Activated CD8-positive, alpha-beta memory T cell treated with anti-CD3 and anti-CD28 coated beads, Interleukin-2, amount 50 U/mL, for 1 hour (primary cell): ENCODE measurements around the gene CDH10.

ENCODE experiments used
- DNase-seq: peaks from one replicate; pipeline ENCODE4 v3.0.0-alpha.2; 2020; ENCODE audit errors: extremely low read depth

CDH10 gene

GRCh38 chr5:24644761-24645160 is at the start of gene CDH10:
TSS of gene CDH10 (minus strand) at chr5:24644978. CDS start at chr5:24593490, 51,488 bp downstream.
- no peak for DNase-seq

GRCh38 chr5:24693609-24694008 is 48.8 kb upstream of the CDH10 start:
- no peak for DNase-seq

GRCh38 chr5:24691074-24691473 is 46.3 kb upstream of the CDH10 start:
- no peak for DNase-seq

- DNase-seq = no peak
These were observed 36.3 kb upstream of the CDH10 start for GRCh38 chr5:24681106-24681505.

GRCh38 chr5:24668050-24668449 is 23.3 kb upstream of the CDH10 start:
- no peak for DNase-seq

- DNase-seq = no peak
These were observed 4.8 kb upstream of the CDH10 start for GRCh38 chr5:24649531-24649930.

- no peak for DNase-seq
These were observed 2.1 kb upstream of the CDH10 start for GRCh38 chr5:24646915-24647314.

- no peak for DNase-seq
These were observed 705 bp upstream of the CDH10 start for GRCh38 chr5:24645483-24645882.

GRCh38 chr5:24643880-24644279 is 898 bp downstream of the CDH10 start:
- no peak for DNase-seq

GRCh38 chr5:24643156-24643555 is 1.6 kb downstream of the CDH10 start:
- DNase-seq = no peak

- no peak for DNase-seq
These were observed 2.8 kb downstream of the CDH10 start for GRCh38 chr5:24642022-24642421.

- DNase-seq = no peak
These were observed 9.6 kb downstream of the CDH10 start for GRCh38 chr5:24635209-24635608.

- no peak for DNase-seq
These were observed 11.0 kb downstream of the CDH10 start for GRCh38 chr5:24633715-24634325.

- DNase-seq = no peak
These were observed 12.4 kb downstream of the CDH10 start for GRCh38 chr5:24632353-24632752.

GRCh38 chr5:24630918-24631317 is 13.9 kb downstream of the CDH10 start:
- no peak for DNase-seq

GRCh38 chr5:24629798-24630197 is 15.0 kb downstream of the CDH10 start:
- DNase-seq = no peak

GRCh38 chr5:24624872-24625271 is 19.9 kb downstream of the CDH10 start:
- no peak for DNase-seq

GRCh38 chr5:24623624-24624023 is 21.2 kb downstream of the CDH10 start:
- DNase-seq = no peak

- DNase-seq = no peak
These were observed 21.7 kb downstream of the CDH10 start for GRCh38 chr5:24623031-24623430.

GRCh38 chr5:24621792-24622191 is 23.0 kb downstream of the CDH10 start:
- no peak for DNase-seq

GRCh38 chr5:24616566-24616965 is 28.2 kb downstream of the CDH10 start:
- no peak for DNase-seq

GRCh38 chr5:24615159-24615558 is 29.6 kb downstream of the CDH10 start:
- no peak for DNase-seq

- DNase-seq = no peak
These were observed 35.1 kb downstream of the CDH10 start for GRCh38 chr5:24609706-24610105.

GRCh38 chr5:24606971-24607370 is 37.8 kb downstream of the CDH10 start:
- DNase-seq = no peak
